Stimulated activated naive CD8-positive, alpha-beta T cell treated with anti-CD3 and anti-CD28 coated beads, Interleukin-15, amount 100 ng/mL, for 72 hours (primary cell): ENCODE data around the gene CIPC.

Source experiments
- ATAC-seq: fragments of 150-1000 bp; cut with Tn5 transposase; 2 replicates; pipeline ENCODE4 v1.10.0; 2021; ENCODE audit warnings: mild to moderate bottlenecking, moderate library complexity
- DNase-seq, 2 donors: peaks; one replicate each; pipeline ENCODE4 v3.0.0; 2021 to 2022
- H3K27ac Mint-ChIP-seq, 2 donors: one replicate each; pipeline ENCODE4 v1.8.0; 2022; ENCODE audit warnings: mild to moderate bottlenecking in 2 of 2, mixed read lengths in 2 of 2, moderate library complexity in 2 of 2
- H3K27me3 Mint-ChIP-seq: one replicate; pipeline ENCODE4 v1.8.0; 2022; ENCODE audit warnings: mixed read lengths
- H3K4me1 Mint-ChIP-seq: one replicate; pipeline ENCODE4 v1.8.0; 2022; ENCODE audit warnings: mild to moderate bottlenecking, mixed read lengths
- H3K4me3 Mint-ChIP-seq, 2 donors: one replicate each; pipeline ENCODE4 v1.8.0; 2022; ENCODE audit warnings: mild to moderate bottlenecking in 2 of 2, mixed read lengths in 2 of 2, moderate library complexity in 1 of 2
- H3K9me3 Mint-ChIP-seq, 2 donors: one replicate each; pipeline ENCODE4 v1.8.0; 2022; ENCODE audit warnings: mixed read lengths in 2 of 2

CIPC gene

DNA sequence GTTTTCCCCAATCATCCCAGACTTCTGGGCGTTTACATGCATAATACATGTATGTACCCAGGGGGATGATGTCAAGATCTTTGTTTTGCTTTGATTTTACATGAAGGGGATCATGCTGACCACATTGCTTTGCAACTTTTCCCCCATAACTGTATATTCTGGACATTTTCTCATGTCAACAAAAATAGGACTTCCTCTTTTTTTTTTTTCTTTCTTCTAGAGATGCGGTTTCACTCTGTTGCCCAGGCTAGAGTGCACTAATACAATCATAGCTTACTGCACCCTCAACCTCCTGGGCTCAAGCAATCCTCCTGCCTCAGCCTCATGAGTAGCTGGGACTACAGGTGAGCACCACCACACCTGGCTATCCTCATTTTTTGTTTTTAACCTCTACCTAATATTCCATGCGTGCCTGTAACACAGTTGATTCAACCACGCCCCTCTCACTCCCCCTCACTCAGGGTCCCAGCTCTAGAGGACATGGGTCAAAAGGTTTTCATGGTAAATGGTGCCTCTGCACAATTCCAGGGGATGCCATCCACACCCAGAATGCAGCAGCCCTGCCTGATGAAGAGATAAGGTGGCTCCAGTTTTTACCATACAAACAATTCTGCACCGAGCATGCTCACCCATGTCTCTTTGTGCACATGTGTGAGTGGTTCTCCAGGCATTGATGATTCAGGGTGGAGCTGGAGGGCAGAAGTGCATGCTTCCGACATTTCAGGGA lies 32.0 kb upstream of the CIPC start:
- Mint-ChIP-seq H3K27ac (no peak overlapping the region), H3K4me3 (no peak overlapping the region), H3K4me1 (peaks cover 7% of the 10 kb centered on the region), H3K9me3 (no peaks in the 10 kb centered on the region), H3K27me3 (peaks cover 25% of the 10 kb centered on the region)
- ATAC-seq (no peak), DNase-seq (no peak)

DNA sequence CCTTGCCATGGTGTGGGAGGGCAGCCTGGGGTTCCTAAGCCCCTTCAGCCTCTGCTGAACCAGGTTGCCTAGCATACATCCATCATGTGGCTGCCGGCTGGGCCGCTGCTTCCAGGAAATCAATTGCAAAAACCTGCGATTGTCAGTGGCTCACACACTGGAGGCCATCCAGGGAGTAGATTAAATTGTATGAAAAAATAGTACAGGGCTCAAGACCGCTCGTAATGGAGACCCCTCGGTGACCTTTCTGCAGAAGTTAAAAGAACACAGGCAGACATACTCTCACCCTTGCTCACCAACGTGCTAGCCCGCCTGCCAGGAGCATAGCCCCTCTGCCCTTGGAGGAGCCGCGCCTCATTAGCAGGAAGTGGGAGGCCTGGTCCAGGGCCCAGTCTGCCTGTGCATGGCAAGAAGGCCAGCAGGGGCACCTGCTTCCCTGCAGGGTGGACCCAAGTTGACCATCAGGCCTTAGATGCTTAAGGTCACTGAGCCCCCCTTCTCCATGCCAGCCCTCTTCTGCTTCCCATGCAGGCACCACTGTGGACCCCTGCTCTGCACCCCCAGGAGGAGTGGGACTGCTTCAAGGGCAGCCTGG lies 31.4 kb upstream of the CIPC start:
- Mint-ChIP-seq H3K4me1 (peaks cover 7% of the 10 kb centered on the region), H3K9me3 (no peaks in the 10 kb centered on the region), H3K27ac (no peak overlapping the region), H3K27me3 (peaks cover 25% of the 10 kb centered on the region), H3K4me3 (no peak overlapping the region)
- ATAC-seq (no peak), DNase-seq (no peak)

DNA sequence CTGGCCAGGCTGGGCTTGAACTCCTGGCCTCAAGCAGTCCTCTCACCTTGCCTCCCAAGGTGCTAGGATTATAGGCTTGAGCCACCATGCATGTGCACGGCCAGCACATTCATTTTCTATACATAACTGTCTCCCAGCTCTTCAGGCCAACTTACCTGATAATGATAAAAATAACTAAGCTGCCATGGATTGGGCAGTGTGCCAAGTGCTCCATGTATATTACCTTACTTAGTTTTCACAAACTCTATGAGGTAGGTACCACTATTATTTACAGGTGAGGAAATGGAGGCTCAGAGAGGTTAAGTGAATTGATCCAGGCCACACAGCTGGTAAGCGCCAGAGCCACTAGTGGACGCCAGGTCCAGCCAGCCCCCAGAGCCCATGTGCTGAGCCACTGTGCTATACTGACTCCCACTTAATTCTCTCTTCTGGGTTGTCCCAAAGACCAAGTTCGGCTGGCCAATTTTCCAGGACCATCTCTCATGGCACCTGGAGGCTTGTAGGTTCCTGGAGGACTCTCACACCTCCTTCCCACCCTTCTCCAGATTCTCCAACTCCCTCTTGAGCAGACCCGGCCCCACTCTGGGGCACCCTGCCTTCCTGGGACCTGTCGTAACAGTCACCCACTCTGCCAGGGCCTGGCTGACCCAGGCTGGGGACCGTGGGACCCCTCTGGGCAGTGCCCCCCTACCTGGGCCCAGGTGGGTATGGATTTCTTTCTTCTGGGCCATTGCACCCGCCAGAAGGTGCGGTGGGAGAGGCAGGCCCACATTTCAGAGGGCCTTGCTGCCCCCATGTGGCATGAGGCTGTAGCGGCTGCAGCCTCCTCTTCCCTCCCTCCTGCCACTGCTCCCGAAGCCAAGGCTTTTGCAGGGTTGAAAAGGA lies 30.2 kb upstream of the CIPC start:
- peaks cover 7% of the 10 kb centered on the region for H3K4me1 Mint-ChIP-seq
- no peak overlapping the region for H3K27ac Mint-ChIP-seq
- peaks cover 25% of the 10 kb centered on the region for H3K27me3 Mint-ChIP-seq
- DNase-seq, result peak; percentile 50 to 60
- ATAC-seq, result peak; percentile 75
- no peaks in the 10 kb centered on the region for H3K9me3 Mint-ChIP-seq
- no peak overlapping the region for H3K4me3 Mint-ChIP-seq

- Mint-ChIP-seq H3K4me1 (peaks cover 7% of the 10 kb centered on the region), H3K27ac (no peak overlapping the region), H3K27me3 (peaks cover 25% of the 10 kb centered on the region), H3K9me3 (no peaks in the 10 kb centered on the region), H3K4me3 (no peak overlapping the region)
- ATAC-seq (no peak), DNase-seq (no peak)
Observed at GRCh38 chr14:77068517-77069200, 29.4 kb upstream of the CIPC start.

DNA sequence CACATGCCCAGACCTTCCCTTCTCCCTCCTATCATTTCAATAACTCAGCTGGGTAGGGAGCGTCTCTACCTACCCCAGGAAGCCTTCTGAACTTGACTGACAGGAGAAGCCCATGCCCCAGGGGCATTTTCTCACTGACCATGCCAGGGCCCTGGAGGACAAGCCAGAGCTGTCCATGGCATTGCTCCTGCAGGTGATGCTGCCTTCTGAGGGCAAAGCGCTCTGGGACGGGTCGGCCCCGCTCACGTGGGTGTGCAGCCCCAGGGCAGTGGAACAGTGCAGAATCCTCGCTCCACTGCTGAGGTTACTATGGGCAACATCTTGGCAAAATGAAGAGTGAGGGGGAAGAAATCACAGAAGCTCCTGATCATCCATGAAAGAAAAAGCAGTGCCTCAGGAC lies 28.5 kb upstream of the CIPC start:
- peaks cover 25% of the 10 kb centered on the region for H3K27me3 Mint-ChIP-seq
- ATAC-seq, result no peak
- H3K4me1 Mint-ChIP-seq, result peaks cover 7% of the 10 kb centered on the region
- H3K27ac Mint-ChIP-seq, result no peak overlapping the region
- no peak overlapping the region for H3K4me3 Mint-ChIP-seq
- no peak for DNase-seq
- no peaks in the 10 kb centered on the region for H3K9me3 Mint-ChIP-seq

DNA sequence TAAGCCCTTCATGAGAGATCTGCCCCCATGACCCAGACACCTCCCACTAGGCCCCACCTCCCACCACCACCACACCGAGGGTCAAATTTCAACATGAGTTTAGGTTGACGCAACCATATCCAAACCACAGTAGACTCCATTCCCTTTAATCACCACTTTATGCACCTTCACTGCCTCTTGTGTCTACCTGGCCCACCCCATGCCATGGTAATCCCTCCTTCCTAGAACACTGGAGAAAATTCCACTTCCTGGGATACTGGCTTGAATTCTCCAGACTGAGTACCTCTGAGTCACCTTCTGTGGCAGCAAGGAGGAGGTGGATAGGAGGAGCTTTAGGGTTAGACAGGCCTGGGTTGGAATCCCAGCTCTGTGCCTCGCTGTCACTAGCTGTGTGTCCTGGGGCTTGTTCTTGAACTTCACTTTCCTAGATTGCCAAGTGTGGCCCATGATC lies 26.1 kb upstream of the CIPC start:
- no peak overlapping the region for H3K27ac Mint-ChIP-seq
- H3K9me3 Mint-ChIP-seq, result no peaks in the 10 kb centered on the region
- no peak for ATAC-seq

GRCh38 chr14:77074969-77075368 lies 23.1 kb upstream of the CIPC start:
- Mint-ChIP-seq H3K27ac (no peak overlapping the region), H3K4me3 (no peak overlapping the region), H3K27me3 (peaks cover 5% of the 10 kb centered on the region), H3K4me1 (no peaks in the 10 kb centered on the region), H3K9me3 (peaks cover 0 to 6% of the 10 kb centered on the region in 2 donors)
- DNase-seq (no peak), ATAC-seq (no peak)

More for the DNA sequence above, 26.1 kb upstream of the CIPC start:
- peaks cover 7% of the 10 kb centered on the region for H3K4me1 Mint-ChIP-seq
- H3K27me3 Mint-ChIP-seq, result peaks cover 25% of the 10 kb centered on the region
- H3K4me3 Mint-ChIP-seq, result no peak overlapping the region
- DNase-seq, result no peak

GRCh38 chr14:77076113-77076631 lies 21.9 kb upstream of the CIPC start:
- Mint-ChIP-seq H3K27me3 (no peaks in the 10 kb centered on the region), H3K4me1 (no peaks in the 10 kb centered on the region), H3K9me3 (peaks cover 0 to 7% of the 10 kb centered on the region in 2 donors), H3K4me3 (no peak overlapping the region), H3K27ac (no peak overlapping the region)
- no peak for DNase-seq
- no peak for ATAC-seq

DNA sequence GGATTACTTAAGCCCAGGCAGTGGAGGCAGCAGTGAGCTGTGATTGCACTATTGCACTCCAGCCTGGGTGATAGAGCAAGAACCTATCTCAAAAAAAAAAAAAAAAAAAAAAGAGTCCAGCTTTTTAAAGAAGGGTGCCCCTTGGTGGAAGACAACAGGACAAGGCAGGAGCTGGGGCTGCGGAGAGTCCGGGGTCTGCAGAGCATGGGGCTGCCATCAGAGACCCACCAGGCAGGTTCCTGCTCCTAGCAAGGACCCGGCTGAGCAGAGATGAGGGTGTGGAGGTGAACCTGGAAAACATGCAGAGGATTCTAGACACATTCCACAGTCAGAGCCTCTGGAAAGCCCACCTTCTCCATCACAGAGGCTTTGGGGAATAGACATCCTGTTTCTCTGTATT lies 21.0 kb upstream of the CIPC start:
- H3K4me1 Mint-ChIP-seq, result no peaks in the 10 kb centered on the region
- DNase-seq (no peak), ATAC-seq (no peak)
- no peak overlapping the region for H3K27ac Mint-ChIP-seq
- no peaks in the 10 kb centered on the region for H3K27me3 Mint-ChIP-seq
- H3K9me3 Mint-ChIP-seq, result peaks cover 0 to 7% of the 10 kb centered on the region in 2 donors
- no peak overlapping the region for H3K4me3 Mint-ChIP-seq

- Mint-ChIP-seq H3K4me1 (no peaks in the 10 kb centered on the region), H3K9me3 (peaks cover 0 to 7% of the 10 kb centered on the region in 2 donors), H3K27ac (no peak overlapping the region), H3K4me3 (no peak overlapping the region), H3K27me3 (peaks cover 8% of the 10 kb centered on the region)
- ATAC-seq, result no peak
- no peak for DNase-seq
Observed at GRCh38 chr14:77082356-77082755, 15.7 kb upstream of the CIPC start.

DNA sequence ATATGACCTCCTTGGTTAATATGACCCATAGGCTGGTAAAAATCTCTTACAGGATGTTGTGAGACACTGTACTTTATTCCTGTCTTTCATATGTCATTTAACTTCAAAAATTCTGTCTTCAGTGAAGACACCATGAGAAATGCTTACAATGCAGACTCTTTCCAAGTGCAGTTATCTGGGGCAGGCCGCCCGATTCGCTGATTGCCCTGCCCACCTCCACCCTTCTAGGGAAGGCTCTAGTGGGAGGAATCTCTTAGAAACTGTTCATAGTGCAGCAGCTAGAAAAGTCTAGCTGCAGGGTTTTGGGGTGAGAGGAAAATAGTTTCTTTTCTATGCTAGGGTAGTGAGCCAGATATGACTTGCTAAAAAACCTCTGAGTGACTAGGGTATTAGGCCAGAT lies 15.0 kb upstream of the CIPC start:
- Mint-ChIP-seq H3K9me3 (peaks cover 0 to 7% of the 10 kb centered on the region in 2 donors), H3K4me3 (no peak overlapping the region), H3K27ac (no peak overlapping the region), H3K4me1 (no peaks in the 10 kb centered on the region), H3K27me3 (peaks cover 15% of the 10 kb centered on the region)
- DNase-seq (no peak), ATAC-seq (no peak)

- no peak for DNase-seq
- Mint-ChIP-seq H3K9me3 (peaks cover 0 to 2% of the 10 kb centered on the region in 2 donors), H3K27me3 (peaks cover 22% of the 10 kb centered on the region), H3K4me1 (no peaks in the 10 kb centered on the region), H3K27ac (peak overlapping the region in 1 of 2 donors; percentile 79), H3K4me3 (no peak overlapping the region)
- ATAC-seq, result no peak
Observed at GRCh38 chr14:77084985-77085384, 13.1 kb upstream of the CIPC start.

- ATAC-seq (no peak), DNase-seq (no peak)
- H3K4me3 Mint-ChIP-seq, result no peak overlapping the region
- H3K4me1 Mint-ChIP-seq, result no peaks in the 10 kb centered on the region
- peaks cover 0 to under 1% of the 10 kb centered on the region in 2 donors for H3K9me3 Mint-ChIP-seq
- H3K27ac Mint-ChIP-seq, result peak overlapping the region in 1 of 2 donors; percentile 79
- H3K27me3 Mint-ChIP-seq, result peaks cover 24% of the 10 kb centered on the region
Observed at GRCh38 chr14:77085538-77085937, 12.5 kb upstream of the CIPC start.

- H3K4me3 Mint-ChIP-seq, result no peak overlapping the region
- peak overlapping the region in 1 of 2 donors; percentile 72 for H3K27ac Mint-ChIP-seq
- peak; percentile 87 for ATAC-seq
- H3K4me1 Mint-ChIP-seq, result no peaks in the 10 kb centered on the region
- H3K9me3 Mint-ChIP-seq, result peaks cover 2 to 7% of the 10 kb centered on the region in 2 donors
- DNase-seq, result no peak
- peaks cover 24% of the 10 kb centered on the region for H3K27me3 Mint-ChIP-seq
Observed at GRCh38 chr14:77086017-77086727, 11.9 kb upstream of the CIPC start.

DNA sequence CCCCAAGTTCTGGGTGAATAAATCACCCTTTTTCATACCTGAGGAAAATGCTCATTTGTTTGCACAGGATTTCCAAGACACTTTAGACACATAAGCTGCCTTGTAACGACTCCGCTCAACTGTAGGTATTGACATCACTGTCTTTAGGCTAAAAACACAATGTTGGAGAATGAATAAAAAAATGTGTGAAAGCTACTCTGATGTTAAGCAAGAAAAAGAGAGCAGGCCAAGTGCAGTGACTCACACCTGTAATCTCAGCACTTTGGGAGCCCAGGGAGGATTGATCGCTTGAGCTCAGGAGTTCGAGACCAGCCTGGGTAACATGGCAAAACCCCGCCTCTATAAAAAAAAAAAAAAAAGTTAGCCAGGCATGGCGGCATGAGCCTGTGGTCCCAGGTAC lies 11.1 kb upstream of the CIPC start:
- DNase-seq, result no peak
- no peak overlapping the region for H3K4me3 Mint-ChIP-seq
- H3K4me1 Mint-ChIP-seq, result no peaks in the 10 kb centered on the region
- peaks cover 8 to 14% of the 10 kb centered on the region in 2 donors for H3K9me3 Mint-ChIP-seq
- ATAC-seq, result no peak
- no peak overlapping the region for H3K27ac Mint-ChIP-seq
- H3K27me3 Mint-ChIP-seq, result peaks cover 24% of the 10 kb centered on the region
